KOPT-K1 (cell line): Measurements from ENCODE around the gene SKIC2.
"Not testable (repeated sequence)": the region's sequence is repeated elsewhere in the genome, so short reads cannot be mapped to it uniquely, and the experiment has no call there.

Experiments
- H3K27ac ChIP-seq: fragments of 200-600 bp; sonication (generic); 2 replicates; pipeline ENCODE4 v1.5.1; 2016; ENCODE audit warnings: antibody characterized with exemption, mild to moderate bottlenecking, low read depth, low read length; ENCODE audit not compliant: poor library complexity, severe bottlenecking
- H3K36me3 ChIP-seq: fragments of 200-600 bp; sonication (generic); 2 replicates; pipeline ENCODE4 v1.5.1; 2017; ENCODE audit warnings: antibody characterized with exemption, mild to moderate bottlenecking, low read length, moderate library complexity; ENCODE audit not compliant: insufficient read depth
- H3K9me3 ChIP-seq: fragments of 200-600 bp; sonication (generic); 2 replicates; pipeline ENCODE4 v1.5.1; 2017; ENCODE audit warnings: antibody characterized with exemption, low read length, mild to moderate bottlenecking; ENCODE audit not compliant: insufficient read depth, poor library complexity, severe bottlenecking

Gene SKIC2

DNA sequence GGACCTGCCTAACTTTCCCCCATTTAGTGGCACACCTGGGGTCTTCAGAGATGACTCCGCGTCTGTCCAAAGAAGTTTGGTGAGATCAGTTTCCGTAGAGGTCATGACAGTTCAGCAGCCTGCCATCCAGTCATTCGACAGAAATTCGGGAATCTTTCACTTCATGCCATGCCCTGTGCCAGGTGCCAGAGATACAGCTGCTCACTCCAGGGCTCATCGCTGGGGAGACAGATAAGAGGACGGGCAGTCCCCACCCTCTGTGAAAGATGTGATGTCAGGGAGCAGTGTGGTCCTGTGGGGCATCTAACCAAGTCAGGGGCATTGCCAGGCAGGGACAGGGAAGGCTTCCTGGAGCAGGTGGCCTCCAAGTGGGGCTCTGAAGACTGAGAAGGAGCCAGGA lies 44.3 kb downstream of the SKIC2 start:
- not testable (repeated sequence) for H3K36me3 ChIP-seq, H3K9me3 ChIP-seq, H3K27ac ChIP-seq

DNA sequence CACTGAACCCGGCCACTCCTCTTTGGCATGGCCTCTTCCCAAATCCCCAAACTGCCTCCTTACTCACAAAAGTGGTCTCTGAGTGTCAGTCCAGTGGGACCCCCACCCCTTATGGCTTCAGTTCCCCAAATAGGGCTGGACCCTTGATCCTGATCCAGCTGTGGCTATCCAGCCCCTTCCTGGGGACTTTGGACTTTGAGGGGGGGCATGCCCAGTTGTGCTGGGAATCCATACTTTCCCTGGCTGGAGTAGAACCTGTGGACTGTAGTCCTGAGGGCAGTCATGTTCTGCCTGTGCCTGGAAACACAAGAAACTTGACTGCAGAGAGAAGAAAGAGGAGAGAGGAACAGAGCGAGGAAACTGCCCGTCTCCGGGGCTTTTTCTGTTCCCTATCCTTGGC lies 45.4 kb downstream of the SKIC2 start:
- H3K9me3 ChIP-seq, H3K36me3 ChIP-seq, H3K27ac ChIP-seq: not testable (repeated sequence)

DNA sequence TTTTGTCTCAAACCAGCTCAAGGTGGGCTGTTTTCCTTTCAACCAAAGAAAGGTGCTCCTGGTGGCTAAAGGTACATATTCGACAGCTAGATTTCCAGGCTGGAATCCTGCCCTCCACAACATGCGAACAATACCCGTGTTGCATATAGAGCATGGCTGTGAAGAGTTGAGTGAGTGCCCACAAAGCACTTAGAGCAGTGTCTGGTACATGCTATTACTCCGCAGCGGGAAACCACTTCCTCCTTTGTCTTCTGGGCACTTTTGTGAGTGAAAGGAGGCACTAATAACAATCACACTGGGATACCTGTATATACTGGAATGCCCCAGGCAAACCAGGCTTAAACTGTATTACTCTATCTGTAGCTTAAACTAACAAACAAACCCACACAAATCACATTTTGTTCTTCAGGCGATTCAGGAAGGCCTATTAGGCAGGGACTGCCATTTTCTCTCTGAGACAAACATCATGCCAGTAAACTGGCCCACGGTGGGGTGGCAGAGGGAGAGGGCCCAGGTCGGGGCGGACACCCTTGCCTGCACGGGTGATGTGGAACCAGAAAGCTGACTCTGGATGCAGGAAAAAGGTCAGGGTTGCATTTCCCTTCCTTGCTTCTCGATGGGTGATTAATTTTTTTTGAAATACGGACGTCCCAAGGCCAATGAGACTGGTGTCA lies 46.0 kb downstream of the SKIC2 start:
- not testable (repeated sequence) for H3K9me3 ChIP-seq, H3K36me3 ChIP-seq, H3K27ac ChIP-seq

DNA sequence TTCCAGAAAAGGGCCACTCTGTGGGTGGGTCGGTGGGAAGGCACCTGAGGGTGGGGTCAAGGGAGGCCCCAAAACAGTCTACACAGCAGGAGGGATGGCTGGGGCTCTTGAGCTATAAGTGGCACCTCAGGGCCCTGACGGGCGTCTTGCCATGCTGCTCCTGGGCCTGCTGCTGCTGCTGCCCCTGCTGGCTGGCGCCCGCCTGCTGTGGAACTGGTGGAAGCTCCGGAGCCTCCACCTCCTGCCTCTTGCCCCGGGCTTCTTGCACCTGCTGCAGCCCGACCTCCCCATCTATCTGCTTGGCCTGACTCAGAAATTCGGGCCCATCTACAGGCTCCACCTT lies 46.5 kb downstream of the SKIC2 start:
- not testable (repeated sequence) for H3K27ac ChIP-seq, H3K9me3 ChIP-seq, H3K36me3 ChIP-seq

DNA sequence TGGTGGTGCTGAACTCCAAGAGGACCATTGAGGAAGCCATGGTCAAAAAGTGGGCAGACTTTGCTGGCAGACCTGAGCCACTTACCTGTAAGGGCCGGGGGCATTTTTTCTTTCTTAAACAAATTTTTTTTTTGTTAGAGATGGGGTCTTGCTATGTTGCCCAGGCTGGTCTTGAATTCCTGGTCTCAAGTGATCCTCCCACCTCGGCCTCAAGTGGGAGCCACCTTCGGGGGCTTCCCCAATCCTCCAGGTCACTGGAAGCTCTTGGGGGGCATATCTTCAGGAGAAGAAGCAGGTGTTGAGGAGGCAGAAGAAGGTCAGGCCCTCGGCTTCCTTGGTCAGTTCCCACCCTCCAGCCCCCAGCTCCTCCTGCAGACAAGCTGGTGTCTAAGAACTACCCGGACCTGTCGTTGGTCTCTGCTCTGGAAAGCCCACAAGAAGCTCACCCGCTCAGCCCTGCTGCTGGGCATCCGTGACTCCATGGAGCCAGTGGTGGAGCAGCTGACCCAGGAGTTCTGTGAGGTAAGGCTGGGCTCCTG lies 47.1 kb downstream of the SKIC2 start:
- H3K36me3 ChIP-seq, H3K9me3 ChIP-seq: not testable (repeated sequence)

DNA sequence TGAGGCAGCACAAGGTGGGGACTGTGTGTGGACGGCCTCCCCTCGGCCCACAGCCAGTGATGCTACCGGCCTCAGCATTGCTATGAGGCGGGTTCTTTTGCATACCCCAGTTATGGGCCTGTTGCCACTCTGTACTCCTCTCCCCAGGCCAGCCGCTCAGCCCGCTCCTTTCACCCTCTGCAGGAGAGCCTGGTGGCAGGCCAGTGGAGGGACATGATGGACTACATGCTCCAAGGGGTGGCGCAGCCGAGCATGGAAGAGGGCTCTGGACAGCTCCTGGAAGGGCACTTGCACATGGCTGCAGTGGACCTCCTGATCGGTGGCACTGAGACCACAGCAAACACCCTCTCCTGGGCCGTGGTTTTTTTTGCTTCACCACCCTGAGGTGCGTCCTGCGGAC lies 48.1 kb downstream of the SKIC2 start:
- H3K9me3 ChIP-seq, H3K36me3 ChIP-seq, H3K27ac ChIP-seq: not testable (repeated sequence)

More for the DNA sequence above, 47.1 kb downstream of the SKIC2 start:
- not testable (repeated sequence) for H3K27ac ChIP-seq

DNA sequence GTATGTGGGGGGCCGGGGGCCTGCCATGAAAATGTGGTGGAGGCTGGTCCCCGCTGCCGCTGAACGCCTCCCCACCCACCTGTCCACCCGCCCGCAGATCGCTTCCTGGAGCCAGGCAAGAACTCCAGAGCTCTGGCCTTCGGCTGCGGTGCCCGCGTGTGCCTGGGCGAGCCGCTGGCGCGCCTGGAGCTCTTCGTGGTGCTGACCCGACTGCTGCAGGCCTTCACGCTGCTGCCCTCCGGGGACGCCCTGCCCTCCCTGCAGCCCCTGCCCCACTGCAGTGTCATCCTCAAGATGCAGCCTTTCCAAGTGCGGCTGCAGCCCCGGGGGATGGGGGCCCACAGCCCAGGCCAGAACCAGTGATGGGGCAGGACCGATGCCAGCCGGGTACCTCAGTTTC lies 49.1 kb downstream of the SKIC2 start:
- not testable (repeated sequence) for H3K9me3 ChIP-seq, H3K36me3 ChIP-seq, H3K27ac ChIP-seq

DNA sequence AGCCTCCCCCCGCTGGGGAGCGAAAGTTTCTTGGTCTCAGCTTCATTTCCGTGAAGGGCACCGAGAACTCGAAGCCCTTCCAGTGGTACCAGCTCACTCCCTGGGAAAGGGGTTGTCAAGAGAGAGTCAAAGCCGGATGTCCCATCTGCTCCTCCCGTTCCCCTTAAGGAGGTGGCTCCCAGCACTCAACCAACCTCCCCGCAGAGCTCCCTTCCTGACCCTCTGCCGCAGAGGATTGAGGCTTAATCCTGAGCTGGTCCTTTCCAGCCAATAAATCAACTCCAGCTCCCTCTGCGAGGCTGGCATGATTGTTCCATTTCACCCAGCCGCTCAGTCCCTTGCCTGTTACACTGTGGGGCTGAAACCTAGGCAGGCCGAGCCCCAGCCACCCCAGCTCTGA lies 49.6 kb downstream of the SKIC2 start:
- not testable (repeated sequence) for H3K9me3 ChIP-seq, H3K27ac ChIP-seq, H3K36me3 ChIP-seq

DNA sequence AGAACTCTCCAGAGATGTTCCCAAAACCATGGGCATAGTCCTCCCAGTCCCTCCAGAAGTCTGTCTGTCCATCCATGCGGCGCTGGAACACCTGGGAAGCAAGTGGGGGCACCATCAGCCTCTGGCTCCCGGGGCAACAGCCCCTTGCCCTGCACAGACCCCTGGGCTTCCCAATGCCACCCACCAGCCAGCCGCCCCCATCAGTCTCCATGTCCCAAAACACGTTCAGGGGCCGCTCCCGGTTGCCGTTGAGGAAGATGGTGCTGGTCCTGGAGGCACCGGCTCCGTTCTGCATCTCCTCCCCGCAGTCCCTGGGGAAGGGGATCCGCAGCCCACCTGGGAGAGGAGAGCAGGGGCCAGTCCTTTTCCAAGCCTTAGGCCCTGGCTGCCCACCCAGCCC lies 50.6 kb downstream of the SKIC2 start:
- not testable (repeated sequence) for H3K27ac ChIP-seq, H3K36me3 ChIP-seq, H3K9me3 ChIP-seq

DNA sequence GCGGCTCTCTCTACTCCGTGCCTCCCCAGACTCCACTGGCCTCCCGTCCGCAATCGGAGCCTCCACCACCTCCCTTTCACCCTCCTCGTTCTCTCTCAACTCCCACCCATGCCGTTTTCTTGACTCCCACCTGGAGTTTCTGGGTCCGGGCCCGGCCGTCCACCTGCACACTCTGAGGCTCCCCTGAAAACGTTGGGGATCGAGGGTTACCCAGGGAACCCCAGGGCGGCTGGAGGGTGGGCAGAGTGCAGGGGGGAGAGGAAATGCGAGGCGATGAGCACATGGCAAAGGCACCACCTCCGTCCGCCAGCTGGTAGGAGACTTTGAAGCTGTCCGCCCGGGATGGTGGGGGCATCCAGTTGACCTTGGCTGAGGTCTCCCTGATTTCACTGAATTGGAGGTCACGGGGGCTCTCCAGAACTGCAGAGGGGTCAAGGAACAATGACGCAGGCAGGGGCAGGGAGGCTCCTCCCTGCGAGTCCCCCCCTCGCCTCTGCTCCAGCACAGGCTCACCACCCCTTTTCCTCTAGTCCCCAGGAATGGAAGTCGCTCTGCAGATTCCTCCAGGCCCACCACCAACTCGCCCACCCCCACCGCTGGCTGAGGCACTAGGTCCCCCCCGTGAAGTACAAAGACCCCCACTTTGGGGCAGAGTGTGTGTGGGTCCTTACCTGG lies 52.0 kb downstream of the SKIC2 start:
- not testable (repeated sequence) for H3K36me3 ChIP-seq, H3K27ac ChIP-seq, H3K9me3 ChIP-seq

DNA sequence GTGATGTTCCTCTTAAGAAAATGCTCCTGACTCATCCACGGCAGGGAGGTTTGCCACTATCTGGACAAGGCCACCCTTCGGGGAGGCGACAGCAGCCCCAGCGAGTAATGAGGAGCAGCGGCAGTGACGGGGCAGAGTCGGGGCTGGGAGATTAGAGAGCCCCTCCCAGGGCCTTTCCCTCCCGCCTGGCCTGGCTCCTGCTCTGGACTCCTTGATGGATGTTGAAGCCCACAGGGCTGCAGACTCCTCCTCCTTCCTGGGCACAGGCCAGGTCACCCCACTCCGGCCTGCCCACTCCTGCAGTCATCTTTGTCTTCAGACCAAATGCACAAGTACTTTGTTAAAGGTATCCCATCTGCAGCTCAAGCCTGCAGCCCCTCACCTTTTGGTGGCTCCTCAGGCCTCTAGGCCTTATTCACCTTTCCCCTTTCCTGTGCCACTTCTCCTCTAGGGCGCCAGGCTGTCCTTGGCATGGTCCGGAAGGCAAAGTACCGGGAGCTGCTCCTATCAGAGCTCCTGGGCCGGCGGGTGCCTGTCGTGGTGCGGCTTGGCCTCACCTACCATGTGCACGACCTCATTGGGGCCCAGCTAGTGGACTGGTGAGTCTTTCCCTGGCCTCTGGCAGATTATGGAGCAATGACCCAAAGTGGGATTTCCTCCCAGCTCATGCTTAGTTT lies 54.1 kb downstream of the SKIC2 start:
- H3K36me3 ChIP-seq, H3K9me3 ChIP-seq, H3K27ac ChIP-seq: not testable (repeated sequence)

DNA sequence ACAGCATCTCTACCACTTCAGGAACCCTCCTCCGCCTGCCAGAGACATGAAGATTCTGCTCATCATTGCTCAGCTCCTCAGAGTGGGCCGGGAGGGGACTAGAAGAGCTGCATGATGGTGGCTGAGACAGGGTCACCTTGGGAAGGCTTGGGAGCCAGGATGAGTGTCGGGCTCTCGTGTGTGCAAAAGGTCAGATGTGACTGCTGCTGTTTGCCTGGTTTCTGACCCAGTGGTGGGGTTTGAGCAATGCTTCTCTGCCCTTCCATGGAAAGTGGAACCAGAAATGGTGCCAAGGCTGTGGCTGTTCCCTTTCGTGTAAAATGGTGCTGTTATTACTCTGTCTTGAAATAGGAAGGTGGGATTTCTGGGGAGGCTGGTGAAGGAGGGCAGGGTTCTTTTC lies 54.8 kb downstream of the SKIC2 start:
- not testable (repeated sequence) for H3K9me3 ChIP-seq

DNA sequence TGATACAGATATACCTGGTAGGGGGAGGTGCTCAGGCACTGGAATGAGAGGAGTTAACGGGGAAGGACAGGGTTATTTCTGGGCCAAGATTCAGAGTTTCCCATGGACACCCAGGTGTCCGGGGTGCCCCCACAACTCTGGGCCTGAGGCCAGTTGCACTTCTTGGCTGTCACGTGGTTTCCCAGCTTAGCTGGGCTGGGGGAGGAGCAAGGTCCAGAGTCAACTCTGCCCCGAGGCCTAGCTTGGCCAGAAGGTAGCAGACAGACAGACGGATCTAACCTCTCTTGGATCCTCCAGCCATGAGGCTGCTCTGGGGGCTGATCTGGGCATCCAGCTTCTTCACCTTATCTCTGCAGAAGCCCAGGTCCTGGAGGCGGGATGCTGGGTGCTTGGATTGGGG lies 55.6 kb downstream of the SKIC2 start, which contains the start of gene C4B:
Gene C4B, plus strand, starts transcription at position 249 of the 400 bp plus-strand sequence. Its CDS starts 51 bp downstream, at position 300.
- not testable (repeated sequence) for H3K9me3 ChIP-seq, H3K36me3 ChIP-seq, H3K27ac ChIP-seq

More for the DNA sequence above, 54.8 kb downstream of the SKIC2 start:
- H3K27ac ChIP-seq, H3K36me3 ChIP-seq: not testable (repeated sequence)
